SU-DHL-6 (cell line): Measurements from ENCODE around the gene OR8A1.

Experiments
- H2AFZ ChIP-seq: fragments of 200-600 bp; sonication (generic); 2 replicates; pipeline ENCODE4 v1.6.1; 2014; ENCODE audit warnings: low read depth, mild to moderate bottlenecking, moderate library complexity, mixed read lengths, antibody characterized with exemption, low read length; ENCODE audit not compliant: severe bottlenecking
- H3F3A ChIP-seq: fragments of 200-600 bp; shearing (Covaris generic); 2 replicates; pipeline ENCODE4 v1.6.0; 2016; ENCODE audit warnings: antibody characterized with exemption, mild to moderate bottlenecking; ENCODE audit not compliant: insufficient read depth
- H3K27ac ChIP-seq: fragments of 200-600 bp; sonication (generic); 2 replicates; pipeline ENCODE4 v1.5.1; 2016; ENCODE audit warnings: low read depth, mild to moderate bottlenecking, low read length, moderate library complexity, mixed read lengths
- H3K27me3 ChIP-seq: fragments of 200-600 bp; sonication (generic), shearing (Covaris generic); 2 replicates; pipeline ENCODE4 v1.6.0; 2014; ENCODE audit warnings: mild to moderate bottlenecking, low read length
- H3K36me3 ChIP-seq: fragments of 200-600 bp; sonication (generic); 2 replicates; pipeline ENCODE4 v1.6.1; 2014; ENCODE audit warnings: mild to moderate bottlenecking, low read length, mixed read lengths
- H3K4me2 ChIP-seq: fragments of 300-600, 200-600 bp; shearing (Covaris generic), sonication (generic); 2 replicates; pipeline ENCODE4 v1.6.0; 2014; ENCODE audit warnings: low read length, low read depth, mild to moderate bottlenecking; ENCODE audit not compliant: poor library complexity, severe bottlenecking
- H3K4me3 ChIP-seq: fragments of 200-600 bp; sonication (generic); 2 replicates; pipeline ENCODE4 v1.5.1; 2014; ENCODE audit warnings: antibody characterized with exemption, low read length, mild to moderate bottlenecking, mixed read lengths; ENCODE audit not compliant: insufficient read depth, poor library complexity, severe bottlenecking
- H3K79me2 ChIP-seq: fragments of 200-600 bp; sonication (generic); 2 replicates; pipeline ENCODE4 v1.6.1; 2014; ENCODE audit warnings: mild to moderate bottlenecking, low read length, moderate library complexity; ENCODE audit not compliant: insufficient read depth
- H3K9ac ChIP-seq: fragments of 200-600 bp; sonication (generic); 2 replicates; pipeline ENCODE4 v1.7.0; 2014; ENCODE audit warnings: mild to moderate bottlenecking, low read length
- H3K9me2 ChIP-seq: fragments of 200-600 bp; sonication (generic); replicated peaks from 2 replicates; pipeline ENCODE4 v1.6.1; 2014; ENCODE audit warnings: low read length; ENCODE audit not compliant: insufficient read depth
- H3K9me3 ChIP-seq: fragments of 200-600 bp; sonication (generic); 2 replicates; pipeline ENCODE4 v1.6.1; 2014; ENCODE audit warnings: low read length, mixed read lengths; ENCODE audit not compliant: insufficient read depth
- H4K20me1 ChIP-seq: fragments of 200-600 bp; sonication (generic); 2 replicates; pipeline ENCODE4 v1.6.1; 2014; ENCODE audit warnings: low read depth, mild to moderate bottlenecking, antibody characterized with exemption, low read length, moderate library complexity, mixed read lengths
- EZH2phosphoT487 ChIP-seq: fragments of 200-600 bp; sonication (generic), shearing (Covaris generic); conservative IDR thresholded peaks from 2 replicates; pipeline ENCODE4 v1.6.1; 2018; ENCODE audit warnings: mild to moderate bottlenecking, antibody characterized with exemption, low read length, moderate library complexity, mixed read lengths
- TF ChIP-seq, protein P1 (sequence below): fragments of 200-600 bp; sonication (generic); IDR thresholded peaks from one replicate; pipeline ENCODE4 v1.5.1; 2017; ENCODE audit warnings: antibody characterized with exemption, mild to moderate bottlenecking, low read length, moderate library complexity; ENCODE audit not compliant: insufficient read depth, poor library complexity, severe bottlenecking

OR8A1 gene

GRCh38 chr11:124551189-124551588 is 18.6 kb upstream of the OR8A1 start:
- Histone ChIP-seq H3K9ac (no peak overlapping the region), H3K79me2 (no peaks in the 10 kb centered on the region), H3F3A (no peaks in the 10 kb centered on the region), H3K4me3 (no peak overlapping the region), H3K4me2 (no peak overlapping the region), H4K20me1 (no peaks in the 10 kb centered on the region), H3K36me3 (no peaks in the 10 kb centered on the region), H3K27me3 (no peaks in the 10 kb centered on the region), H3K9me2 (no peaks in the 10 kb centered on the region), H3K9me3 (0 out of 2 replicates have a peak, but pooled peaks cover 2% of the 10 kb centered on the region), H3K27ac (no peak overlapping the region), H2AFZ (no peak overlapping the region)
- TF ChIP-seq EZH2phosphoT487: no peak
- TF ChIP-seq, protein P1, sequence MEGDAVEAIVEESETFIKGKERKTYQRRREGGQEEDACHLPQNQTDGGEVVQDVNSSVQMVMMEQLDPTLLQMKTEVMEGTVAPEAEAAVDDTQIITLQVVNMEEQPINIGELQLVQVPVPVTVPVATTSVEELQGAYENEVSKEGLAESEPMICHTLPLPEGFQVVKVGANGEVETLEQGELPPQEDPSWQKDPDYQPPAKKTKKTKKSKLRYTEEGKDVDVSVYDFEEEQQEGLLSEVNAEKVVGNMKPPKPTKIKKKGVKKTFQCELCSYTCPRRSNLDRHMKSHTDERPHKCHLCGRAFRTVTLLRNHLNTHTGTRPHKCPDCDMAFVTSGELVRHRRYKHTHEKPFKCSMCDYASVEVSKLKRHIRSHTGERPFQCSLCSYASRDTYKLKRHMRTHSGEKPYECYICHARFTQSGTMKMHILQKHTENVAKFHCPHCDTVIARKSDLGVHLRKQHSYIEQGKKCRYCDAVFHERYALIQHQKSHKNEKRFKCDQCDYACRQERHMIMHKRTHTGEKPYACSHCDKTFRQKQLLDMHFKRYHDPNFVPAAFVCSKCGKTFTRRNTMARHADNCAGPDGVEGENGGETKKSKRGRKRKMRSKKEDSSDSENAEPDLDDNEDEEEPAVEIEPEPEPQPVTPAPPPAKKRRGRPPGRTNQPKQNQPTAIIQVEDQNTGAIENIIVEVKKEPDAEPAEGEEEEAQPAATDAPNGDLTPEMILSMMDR: no peak

DNA sequence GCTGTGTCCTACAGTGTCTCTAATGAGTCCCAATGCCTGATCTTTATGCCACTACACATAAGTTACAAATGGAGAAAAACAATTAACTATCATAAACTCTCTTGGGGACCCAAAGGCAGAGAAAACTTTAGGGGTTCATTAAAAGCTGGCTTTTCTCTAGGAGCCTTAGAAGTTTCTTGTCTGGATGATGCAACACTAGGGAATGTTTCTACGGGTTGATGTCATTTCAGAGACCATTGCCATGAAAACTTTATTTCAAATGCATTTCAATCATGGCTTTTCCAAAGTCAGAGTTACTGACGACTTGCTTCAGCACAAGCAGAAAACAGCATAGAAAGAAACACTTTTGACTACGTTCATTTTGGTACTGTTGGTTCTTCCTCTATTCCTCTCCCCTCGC is 17.8 kb upstream of the OR8A1 start:
- no peaks in the 10 kb centered on the region for H3K27me3 ChIP-seq
- 0 out of 2 replicates have a peak, but pooled peaks cover 3% of the 10 kb centered on the region for H3K9me3 ChIP-seq
- no peak overlapping the region for H3K4me2 ChIP-seq
- no peaks in the 10 kb centered on the region for H3K9me2 ChIP-seq
- no peaks in the 10 kb centered on the region for H3F3A ChIP-seq
- no peak overlapping the region for H3K4me3 ChIP-seq
- H4K20me1 ChIP-seq: no peaks in the 10 kb centered on the region
- no peaks in the 10 kb centered on the region for H3K36me3 ChIP-seq
- no peak overlapping the region for H3K27ac ChIP-seq
- TF ChIP-seq, protein P1: no peak
- no peak for TF ChIP-seq EZH2phosphoT487
- no peaks in the 10 kb centered on the region for H3K79me2 ChIP-seq
- no peak overlapping the region for H3K9ac ChIP-seq
- H2AFZ ChIP-seq: no peak overlapping the region

GRCh38 chr11:124556828-124557227 is 13.0 kb upstream of the OR8A1 start:
- TF ChIP-seq, protein P1: no peak
- no peak for TF ChIP-seq EZH2phosphoT487
- Histone ChIP-seq H3K4me3 (no peak overlapping the region), H3K36me3 (no peaks in the 10 kb centered on the region), H4K20me1 (no peaks in the 10 kb centered on the region), H3K4me2 (no peak overlapping the region), H3K9ac (no peak overlapping the region), H3K27ac (no peak overlapping the region), H3K9me2 (no peaks in the 10 kb centered on the region), H2AFZ (no peak overlapping the region), H3K9me3 (0 out of 2 replicates have a peak, but pooled peaks cover 3% of the 10 kb centered on the region), H3K27me3 (no peaks in the 10 kb centered on the region), H3K79me2 (no peaks in the 10 kb centered on the region), H3F3A (no peaks in the 10 kb centered on the region)
